ENCODE results near the gene CCDC88C.

DNA sequence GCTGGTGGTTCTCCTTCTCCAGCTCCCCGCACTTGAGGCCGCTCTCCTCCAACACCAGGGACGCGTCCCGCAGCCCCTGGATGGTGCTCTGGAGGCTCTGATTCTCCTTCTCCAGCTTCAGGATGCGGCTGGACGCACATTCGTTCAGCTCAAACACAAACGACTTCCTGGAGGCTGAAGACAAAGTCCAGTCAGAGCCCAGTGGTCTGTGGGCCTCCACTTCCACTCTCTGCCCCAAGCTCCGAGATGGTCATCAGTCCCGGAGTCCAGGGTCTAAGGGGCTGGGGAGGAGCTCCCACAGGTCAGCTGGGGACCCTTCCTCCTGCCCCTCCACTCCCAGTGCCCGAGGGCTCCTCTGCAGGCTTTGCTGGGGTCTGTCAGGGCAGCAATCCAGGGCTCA, 96.5 kb downstream of the CCDC88C start:
- TF ChIP-seq, protein P1, sequence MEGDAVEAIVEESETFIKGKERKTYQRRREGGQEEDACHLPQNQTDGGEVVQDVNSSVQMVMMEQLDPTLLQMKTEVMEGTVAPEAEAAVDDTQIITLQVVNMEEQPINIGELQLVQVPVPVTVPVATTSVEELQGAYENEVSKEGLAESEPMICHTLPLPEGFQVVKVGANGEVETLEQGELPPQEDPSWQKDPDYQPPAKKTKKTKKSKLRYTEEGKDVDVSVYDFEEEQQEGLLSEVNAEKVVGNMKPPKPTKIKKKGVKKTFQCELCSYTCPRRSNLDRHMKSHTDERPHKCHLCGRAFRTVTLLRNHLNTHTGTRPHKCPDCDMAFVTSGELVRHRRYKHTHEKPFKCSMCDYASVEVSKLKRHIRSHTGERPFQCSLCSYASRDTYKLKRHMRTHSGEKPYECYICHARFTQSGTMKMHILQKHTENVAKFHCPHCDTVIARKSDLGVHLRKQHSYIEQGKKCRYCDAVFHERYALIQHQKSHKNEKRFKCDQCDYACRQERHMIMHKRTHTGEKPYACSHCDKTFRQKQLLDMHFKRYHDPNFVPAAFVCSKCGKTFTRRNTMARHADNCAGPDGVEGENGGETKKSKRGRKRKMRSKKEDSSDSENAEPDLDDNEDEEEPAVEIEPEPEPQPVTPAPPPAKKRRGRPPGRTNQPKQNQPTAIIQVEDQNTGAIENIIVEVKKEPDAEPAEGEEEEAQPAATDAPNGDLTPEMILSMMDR (IDR thresholded peaks at IDR 0.05 in 4 of 5, conservative IDR thresholded peaks at IDR 0.05 in 1 of 5) = no peak
- no peak for TF ChIP-seq POLR2A (IDR thresholded peaks at IDR 0.05)
